PC-3 (cell line): ENCODE data around the gene MREG. TPM values are rescaled to one million over a fixed set of nuclear protein-coding genes. Genes with fewer than 3 reads are reported as not detected.

ENCODE experiments used
- ATAC-seq: fragments of 200-7000 bp; cut with Tn5 transposase; 2 replicates; pipeline ENCODE4 v1.9.1; 2020; ENCODE audit warnings: mild to moderate bottlenecking, moderate library complexity
- BruUV-seq: library from RNA; stranded (reverse); fragments of 400-500 nt; replicated peaks from 2 replicates; lab custom pipeline; 2021; lab: Mats Ljungman, UMichigan
- CTCF ChIA-PET: fragments of 300-600 bp; sonication (Branson Sonifier 250); formaldehyde crosslinking; loops from one replicate; lab custom pipeline; 2022; ENCODE audit warnings: antibody characterized with exemption; lab: Charles Lee
- POLR2A ChIA-PET: fragments of 300-600 bp; sonication (Branson Sonifier 250); formaldehyde crosslinking; loops from one replicate; lab custom pipeline; 2022; ENCODE audit warnings: antibody characterized with exemption; ENCODE audit not compliant: unreplicated experiment; lab: Charles Lee
- DNase-seq: peaks from one replicate; pipeline ENCODE4 v3.0.0-alpha.2; 2015
- H2AFZ ChIP-seq: fragments of 300-600 bp; sonication (generic); 2 replicates; pipeline ENCODE4 v1.6.0; 2016; ENCODE audit warnings: antibody characterized with exemption, low read length
- H3F3A ChIP-seq: fragments of 300-600 bp; sonication (generic); one replicate; pipeline ENCODE4 v1.6.0; 2017; ENCODE audit warnings: antibody characterized with exemption, low read length, control low read depth, mild to moderate bottlenecking; ENCODE audit not compliant: unreplicated experiment
- H3K27ac ChIP-seq: fragments of 300-600 bp; sonication (generic); 2 replicates; pipeline ENCODE4 v1.5.1; 2016; ENCODE audit warnings: mild to moderate bottlenecking, low read length
- H3K27me3 ChIP-seq: fragments of 300-600 bp; sonication (generic); 2 replicates; pipeline ENCODE4 v1.6.1; 2016; ENCODE audit warnings: low read length, mixed read lengths
- H3K36me3 ChIP-seq: fragments of 300-600 bp; sonication (generic); 2 replicates; pipeline ENCODE4 v1.6.1; 2016; ENCODE audit warnings: low read depth, mixed run types, low read length, mixed read lengths
- H3K4me1 ChIP-seq: fragments of 300-600 bp; sonication (generic); 2 replicates; pipeline ENCODE4 v1.5.1; 2016; ENCODE audit warnings: low read length; ENCODE audit not compliant: insufficient read depth
- H3K4me2 ChIP-seq: fragments of 300-600 bp; sonication (generic); 2 replicates; pipeline ENCODE4 v1.6.0; 2016; ENCODE audit warnings: low read length
- H3K4me3 ChIP-seq: fragments of 300-600 bp; sonication (generic); 2 replicates; pipeline ENCODE4 v1.5.1; 2016; ENCODE audit warnings: mild to moderate bottlenecking, low read length, mixed read lengths
- H3K79me2 ChIP-seq: fragments of 300-600 bp; sonication (generic); 2 replicates; pipeline ENCODE4 v1.6.1; 2017; ENCODE audit warnings: low read length, mixed read lengths
- H3K9ac ChIP-seq: fragments of 300-600 bp; sonication (generic); 2 replicates; pipeline ENCODE4 v1.6.0; 2016; ENCODE audit warnings: mild to moderate bottlenecking, low read length
- H3K9me2 ChIP-seq: fragments of 300-600 bp; sonication (generic); replicated peaks from 2 replicates; pipeline ENCODE4 v1.6.1; 2016; ENCODE audit warnings: mixed run types, low read length, mixed read lengths
- H3K9me3 ChIP-seq: fragments of 300-600 bp; sonication (generic); 2 replicates; pipeline ENCODE4 v1.6.1; 2016; ENCODE audit warnings: low read length, mixed read lengths
- H4K20me1 ChIP-seq: fragments of 300-600 bp; sonication (generic); 2 replicates; pipeline ENCODE4 v1.6.1; 2016; ENCODE audit warnings: low read length, mixed read lengths
- EZH2 ChIP-seq: fragments of 300-600 bp; sonication (generic); IDR thresholded peaks from one replicate; pipeline ENCODE4 v1.6.1; 2017; ENCODE audit warnings: antibody characterized with exemption, mild to moderate bottlenecking, low read length; ENCODE audit not compliant: unreplicated experiment
- EZH2phosphoT487 ChIP-seq: fragments of 300-600 bp; sonication (generic); IDR thresholded peaks from 2 replicates; pipeline ENCODE4 v1.6.1; 2018; ENCODE audit warnings: mild to moderate bottlenecking, antibody characterized with exemption, low read length, borderline replicate concordance
- intact Hi-C: fragments of 100-400 bp; cut with micrococcal nuclease; formaldehyde crosslinking; loops from 2 replicates; pipeline ENCODE4 v1.9.0; 2023
- total RNA-seq: library from RNA; depleted of rRNA; stranded (reverse); fragments of >200 nt; gene quantifications from 2 replicates; pipeline ENCODE4 v1.2.3, GENCODE V29; 2014
- TF ChIP-seq, protein P1 (sequence below): fragments of 300-600 bp; sonication (generic); conservative IDR thresholded peaks from 2 replicates; pipeline ENCODE4 v1.5.1; 2017; ENCODE audit warnings: antibody characterized with exemption, low read depth, mild to moderate bottlenecking, low read length

Gene MREG
- total RNA-seq, 1 experiment from 2014 or later = 24.4 TPM

DNA sequence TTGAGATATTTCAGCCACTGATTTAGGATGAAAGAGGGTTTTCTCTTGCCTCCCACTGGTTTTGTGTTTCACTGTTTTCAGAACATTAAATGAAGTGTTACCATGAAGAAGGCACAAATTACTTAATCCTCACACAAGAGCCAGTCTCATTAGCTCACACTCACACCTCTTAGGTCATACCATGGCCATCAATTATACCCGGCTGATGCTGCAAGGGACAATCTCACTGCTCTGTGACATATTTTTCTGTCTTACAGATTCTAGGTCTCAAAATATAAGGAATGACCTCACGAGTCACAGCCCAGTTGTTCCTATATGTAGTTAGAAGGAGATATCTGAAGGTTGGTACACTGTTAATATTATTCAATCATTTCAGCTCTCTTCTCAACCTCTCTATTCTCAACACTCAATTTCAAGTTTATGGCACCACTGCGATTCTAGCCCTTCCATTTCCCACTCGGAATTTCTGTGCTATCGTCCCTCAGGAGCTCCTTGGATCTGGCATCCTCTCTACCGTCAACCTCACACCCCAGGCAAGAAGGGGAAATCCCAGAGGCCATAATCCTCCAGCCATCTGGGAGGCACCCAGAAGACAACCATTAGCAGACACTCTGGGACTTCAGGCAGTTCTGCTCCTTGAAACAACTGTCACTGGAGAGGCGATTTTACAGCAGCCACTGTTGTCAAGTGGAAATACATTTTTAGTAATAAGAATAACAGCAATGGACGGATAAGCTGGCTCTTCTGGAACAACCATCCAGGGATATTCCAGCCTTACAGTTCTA lies 101.9 kb downstream of the MREG start:
- TF ChIP-seq EZH2 = no peak
- TF ChIP-seq, protein P1, sequence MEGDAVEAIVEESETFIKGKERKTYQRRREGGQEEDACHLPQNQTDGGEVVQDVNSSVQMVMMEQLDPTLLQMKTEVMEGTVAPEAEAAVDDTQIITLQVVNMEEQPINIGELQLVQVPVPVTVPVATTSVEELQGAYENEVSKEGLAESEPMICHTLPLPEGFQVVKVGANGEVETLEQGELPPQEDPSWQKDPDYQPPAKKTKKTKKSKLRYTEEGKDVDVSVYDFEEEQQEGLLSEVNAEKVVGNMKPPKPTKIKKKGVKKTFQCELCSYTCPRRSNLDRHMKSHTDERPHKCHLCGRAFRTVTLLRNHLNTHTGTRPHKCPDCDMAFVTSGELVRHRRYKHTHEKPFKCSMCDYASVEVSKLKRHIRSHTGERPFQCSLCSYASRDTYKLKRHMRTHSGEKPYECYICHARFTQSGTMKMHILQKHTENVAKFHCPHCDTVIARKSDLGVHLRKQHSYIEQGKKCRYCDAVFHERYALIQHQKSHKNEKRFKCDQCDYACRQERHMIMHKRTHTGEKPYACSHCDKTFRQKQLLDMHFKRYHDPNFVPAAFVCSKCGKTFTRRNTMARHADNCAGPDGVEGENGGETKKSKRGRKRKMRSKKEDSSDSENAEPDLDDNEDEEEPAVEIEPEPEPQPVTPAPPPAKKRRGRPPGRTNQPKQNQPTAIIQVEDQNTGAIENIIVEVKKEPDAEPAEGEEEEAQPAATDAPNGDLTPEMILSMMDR = no peak
- TF ChIP-seq EZH2phosphoT487 = no peak
- Histone ChIP-seq H4K20me1 (no peaks in the 10 kb centered on the region), H3K4me3 (no peak overlapping the region), H3K9ac (no peak overlapping the region), H3K79me2 (no peaks in the 10 kb centered on the region), H3K9me3 (no peaks in the 10 kb centered on the region), H3K36me3 (no peaks in the 10 kb centered on the region), H3K4me2 (no peak overlapping the region), H2AFZ (no peak overlapping the region), H3K4me1 (no peaks in the 10 kb centered on the region), H3K27ac (no peak overlapping the region), H3K27me3 (no peaks in the 10 kb centered on the region), H3F3A (no peaks in the 10 kb centered on the region), H3K9me2 (no peaks in the 10 kb centered on the region)
- BruUV-seq = no TSS peak
- ChIA-PET POLR2A (no interaction called here), CTCF (no interaction called here)
- DNase-seq (no peak), ATAC-seq (no peak)
- intact Hi-C loops = no loop called here

- no peaks in the 10 kb centered on the region for H3K9me2 ChIP-seq
- TF ChIP-seq EZH2phosphoT487 = no peak
- TF ChIP-seq, protein P1 = no peak
- no peak for TF ChIP-seq EZH2
- no peaks in the 10 kb centered on the region for H3K27me3 ChIP-seq
- BruUV-seq = no TSS peak
- H3K36me3 ChIP-seq = no peaks in the 10 kb centered on the region
- no peaks in the 10 kb centered on the region for H3K79me2 ChIP-seq
- no peak overlapping the region for H3K9ac ChIP-seq
- ChIA-PET POLR2A (no interaction called here), CTCF (no interaction called here)
- H3F3A ChIP-seq = no peaks in the 10 kb centered on the region
- no peak overlapping the region for H2AFZ ChIP-seq
- no peak overlapping the region for H3K4me2 ChIP-seq
- no peak overlapping the region for H3K4me3 ChIP-seq
- H3K27ac ChIP-seq = no peak overlapping the region
- H4K20me1 ChIP-seq = no peaks in the 10 kb centered on the region
- DNase-seq (no peak), ATAC-seq (no peak)
- intact Hi-C loops = no loop called here
- no peaks in the 10 kb centered on the region for H3K4me1 ChIP-seq
- no peaks in the 10 kb centered on the region for H3K9me3 ChIP-seq
These were observed 103.2 kb downstream of the MREG start for GRCh38 chr2:215910180-215910579.

DNA sequence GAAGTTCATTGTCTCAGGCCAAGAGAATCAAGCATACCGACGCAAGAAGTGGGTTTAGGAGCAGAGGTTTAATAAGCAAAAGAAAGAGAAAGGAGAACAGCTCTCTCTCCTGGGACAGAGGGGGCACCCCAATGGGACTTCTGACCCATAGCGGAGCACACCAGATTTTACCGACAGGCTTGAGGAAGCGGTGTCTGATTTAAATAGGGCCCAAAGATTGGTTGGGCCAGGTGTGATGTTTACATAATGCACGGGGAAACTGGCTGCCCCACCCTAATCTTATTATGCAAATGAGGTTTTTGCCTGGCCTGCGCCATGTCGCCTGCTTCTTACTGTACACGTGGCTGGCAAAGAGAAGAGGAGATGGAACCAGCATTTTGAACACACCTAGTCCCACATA lies 106.2 kb downstream of the MREG start:
- TF ChIP-seq EZH2phosphoT487 = no peak
- TF ChIP-seq EZH2 = no peak
- TF ChIP-seq, protein P1 = no peak
- Histone ChIP-seq H2AFZ (no peak overlapping the region), H3K27ac (no peak overlapping the region), H3K79me2 (no peaks in the 10 kb centered on the region), H3K9me3 (no peaks in the 10 kb centered on the region), H3K27me3 (no peaks in the 10 kb centered on the region), H3K4me3 (no peak overlapping the region), H3K4me1 (peaks cover 9% of the 10 kb centered on the region; the same call in 1 of the 2 replicates), H3K9ac (no peak overlapping the region), H3F3A (no peaks in the 10 kb centered on the region), H3K4me2 (no peak overlapping the region), H3K9me2 (no peaks in the 10 kb centered on the region), H3K36me3 (no peaks in the 10 kb centered on the region), H4K20me1 (no peaks in the 10 kb centered on the region)
- intact Hi-C loops = no loop called here
- ATAC-seq = no peak
- DNase-seq = no peak
- BruUV-seq = no TSS peak
- ChIA-PET POLR2A (no interaction called here), CTCF (no interaction called here)
